ENCODE data around the gene ETNK1. TPM values are rescaled to one million over a fixed set of nuclear protein-coding genes. Genes with fewer than 3 reads are reported as not detected.
A peak's percentile ranks its signal among the peaks of the same experiment; 100 is the strongest.

ETNK1 gene
- total RNA-seq, 1 donor from 2014 or later: 17.0 TPM

- intact Hi-C loops (cut with DNase I): no loop called here
- ATAC-seq (no peak), DNase-seq (ENCODE audit: missing footprints) (no peak)
Observed at GRCh38 chr12:22719745-22720144, 94.8 kb downstream of the ETNK1 start.

- no peak for ATAC-seq
- intact Hi-C loops (cut with DNase I): no loop called here
- no peak for DNase-seq (ENCODE audit: missing footprints)
Observed at GRCh38 chr12:22722081-22722480, 97.1 kb downstream of the ETNK1 start.

- DNase-seq (ENCODE audit: missing footprints) (no peak), ATAC-seq (no peak)
- intact Hi-C loops (cut with DNase I): no loop called here
Observed at GRCh38 chr12:22722779-22723178, 97.8 kb downstream of the ETNK1 start.

- DNase-seq (ENCODE audit: missing footprints) (no peak), ATAC-seq (no peak)
- intact Hi-C loops (cut with DNase I): no loop called here
Observed at GRCh38 chr12:22728987-22729386, 104.0 kb downstream of the ETNK1 start.

GRCh38 chr12:22729431-22729956 lies 104.5 kb downstream of the ETNK1 start:
- ATAC-seq (no peak), DNase-seq (ENCODE audit: missing footprints) (no peak)
- intact Hi-C loops (cut with DNase I): no loop called here

- DNase-seq (ENCODE audit: missing footprints): no peak
Observed at GRCh38 chr12:22729957-22730443, 105.0 kb downstream of the ETNK1 start.

GRCh38 chr12:22731236-22731635 lies 106.3 kb downstream of the ETNK1 start:
- DNase-seq (ENCODE audit: missing footprints) (no peak), ATAC-seq (no peak)
- intact Hi-C loops (cut with DNase I): no loop called here

More at GRCh38 chr12:22729957-22730443, 105.0 kb downstream of the ETNK1 start:
- intact Hi-C loops (cut with DNase I): no loop called here
- ATAC-seq: peak; percentile 48

GRCh38 chr12:22733756-22734155 lies 108.8 kb downstream of the ETNK1 start:
- ATAC-seq (no peak), DNase-seq (ENCODE audit: missing footprints) (no peak)
- intact Hi-C loops (cut with DNase I): no loop called here

- ATAC-seq (no peak), DNase-seq (ENCODE audit: missing footprints) (no peak)
- intact Hi-C loops (cut with DNase I): no loop called here
Observed at GRCh38 chr12:22738945-22739344, 114.0 kb downstream of the ETNK1 start.

Other genes with a start within 250 kb of the ETNK1 start
- 22.0 TPM for gene C2CD5, start 80.6 kb upstream of the ETNK1 start, total RNA-seq

Measured in Right ventricle myocardium inferior (tissue), 1 donor.